CD4-positive, CD25-positive, alpha-beta regulatory T cell (primary cell): ENCODE results near the gene RHOBTB3. TPM values are rescaled to one million over a fixed set of nuclear protein-coding genes. Genes with fewer than 3 reads are reported as not detected.

Experiments
- ATAC-seq, 2 donors: fragments of 150-1000 bp; cut with Tn5 transposase; one replicate each; pipeline ENCODE4 v1.10.0; 2021; ENCODE audit warnings: low read depth in 2 of 2, moderate number of reproducible peaks in 2 of 2, moderate library complexity in 1 of 2
- DNase-seq, 3 donors: peaks; one replicate each; pipeline versions ENCODE4 v3.0.0 to v3.0.0-alpha.2; 2012 to 2022; ENCODE audit warnings: mixed read lengths in 1 of 3
- H3K27ac ChIP-seq: one replicate; pipeline ENCODE4 v1.7.0; 2013; ENCODE audit warnings: mild to moderate bottlenecking, low read length; ENCODE audit not compliant: insufficient read depth, poor library complexity, severe bottlenecking
- H3K27me3 ChIP-seq: one replicate; pipeline ENCODE4 v1.7.0; 2013; ENCODE audit warnings: low read length; ENCODE audit not compliant: control insufficient read depth, insufficient read depth
- H3K36me3 ChIP-seq: one replicate; pipeline ENCODE4 v1.7.0; 2013; ENCODE audit warnings: mild to moderate bottlenecking, low read length, moderate library complexity; ENCODE audit not compliant: control insufficient read depth, insufficient read depth
- H3K4me1 ChIP-seq: 2 replicates; pipeline ENCODE4 v1.7.0; 2013; ENCODE audit warnings: mild to moderate bottlenecking, low read length; ENCODE audit not compliant: insufficient read depth, control insufficient read depth, poor library complexity, severe bottlenecking
- H3K4me3 ChIP-seq: one replicate; pipeline ENCODE4 v1.7.0; 2013; ENCODE audit warnings: low read depth, mild to moderate bottlenecking, low read length, moderate library complexity
- H3K9me3 ChIP-seq, 2 experiments: 1 replicate in 1 of 2; 2 replicates in 1 of 2; pipeline ENCODE4 v1.7.0; 2013; ENCODE audit warnings: low read length in 2 of 2, mild to moderate bottlenecking in 1 of 2, moderate library complexity in 1 of 2; ENCODE audit not compliant: control insufficient read depth in 2 of 2
- H3K27ac Mint-ChIP-seq, 3 donors: one replicate each; pipeline ENCODE4 v1.8.0; 2020 to 2022; ENCODE audit warnings: mild to moderate bottlenecking in 3 of 3, mixed read lengths in 3 of 3, moderate library complexity in 2 of 3
- H3K27me3 Mint-ChIP-seq: one replicate; pipeline ENCODE4 v1.8.0; 2022; ENCODE audit warnings: mild to moderate bottlenecking, mixed read lengths
- H3K36me3 Mint-ChIP-seq: one replicate; pipeline ENCODE4 v1.8.0; 2020; ENCODE audit warnings: mixed read lengths
- H3K4me1 Mint-ChIP-seq, 4 donors: one replicate each; pipeline ENCODE4 v1.8.0; 2020 to 2022; ENCODE audit warnings: mixed read lengths in 4 of 4, mild to moderate bottlenecking in 1 of 4
- H3K4me3 Mint-ChIP-seq, 4 donors: one replicate each; pipeline ENCODE4 v1.8.0; 2020 to 2022; ENCODE audit warnings: mild to moderate bottlenecking in 4 of 4, mixed read lengths in 4 of 4, moderate library complexity in 3 of 4
- H3K9me3 Mint-ChIP-seq, 7 donors: one replicate each; pipeline ENCODE4 v1.8.0; 2020 to 2022; ENCODE audit warnings: mixed read lengths in 7 of 7, mild to moderate bottlenecking in 3 of 7, moderate library complexity in 2 of 7
- polyA plus RNA-seq, 4 donors: library from polyadenylated mRNA; unstranded; fragments of 300-500 nt; fragmentation: Illumina TruSeq; gene quantifications; one replicate each; pipeline ENCODE4 v1.2.3, GENCODE V29; 2021
- total RNA-seq: library from RNA; stranded (reverse); gene quantifications from one replicate; pipeline ENCODE4 v1.2.3, GENCODE V29; 2022

RHOBTB3 gene
- total RNA-seq, result 2.4 TPM
- 1 to 10 TPM; 1.4 to 2.8 (median 2.7) TPM for polyA plus RNA-seq

- H3K27ac Mint-ChIP-seq, result peak within 1 kb of the TSS in 1 of 3 donors; percentile 67
- DNase-seq (peak in 2 of 3 donors; percentile 9 to 13), ATAC-seq (peak; percentile 49 to 56)
- Histone ChIP-seq H3K4me1 (peaks cover 17% of the 10 kb centered on the region), H3K36me3 (no peaks in the 10 kb centered on the region), H3K9me3 (no peaks in the 10 kb centered on the region), H3K27me3 (peaks cover 61% of the 10 kb centered on the region), H3K4me3 (no peak within 1 kb of the TSS), H3K27ac (no peak within 1 kb of the TSS)
- peaks cover 73% of the 10 kb centered on the region for H3K27me3 Mint-ChIP-seq
- H3K4me1 Mint-ChIP-seq, result peaks cover 7 to 15% (median 9%) of the 10 kb centered on the region in 4 donors
- H3K9me3 Mint-ChIP-seq, result no peaks in the 10 kb centered on the region
- H3K4me3 Mint-ChIP-seq, result peak within 1 kb of the TSS; percentile 68 to 86 (median 78)
- no peaks in the 10 kb centered on the region for H3K36me3 Mint-ChIP-seq
Measured at GRCh38 chr5:95730730-95731570, at the start of gene RHOBTB3. TSS of gene RHOBTB3 (plus strand) at chr5:95731336. CDS start at chr5:95731683, 347 bp downstream.

- ATAC-seq (no peak), DNase-seq (no peak)
- H3K27ac Mint-ChIP-seq, result no peak within 1 kb of the TSS
- H3K4me3 Mint-ChIP-seq, result peak within 1 kb of the TSS in 1 of 4 donors; percentile 55
- no peaks in the 10 kb centered on the region for H3K36me3 Mint-ChIP-seq
- Histone ChIP-seq H3K4me3 (no peak within 1 kb of the TSS), H3K27me3 (peaks cover 14% of the 10 kb centered on the region), H3K9me3 (no peaks in the 10 kb centered on the region), H3K36me3 (no peaks in the 10 kb centered on the region), H3K4me1 (no peaks in the 10 kb centered on the region), H3K27ac (no peak within 1 kb of the TSS)
- H3K4me1 Mint-ChIP-seq, result no peaks in the 10 kb centered on the region
- H3K27me3 Mint-ChIP-seq, result peaks cover 56% of the 10 kb centered on the region
- H3K9me3 Mint-ChIP-seq, result peaks cover 0 to 2% (median 0%) of the 10 kb centered on the region in 7 donors
Measured at GRCh38 chr5:95682891-95683290, 48.2 kb upstream of the RHOBTB3 start, which contains the start of gene SPATA9. TSS of gene SPATA9 (minus strand) at chr5:95682991. CDS start at chr5:95682854, 137 bp downstream.

- no peak overlapping the region for H3K27ac Mint-ChIP-seq
- no peaks in the 10 kb centered on the region for H3K36me3 ChIP-seq
- H3K27me3 ChIP-seq, result peaks cover 21% of the 10 kb centered on the region
- no peaks in the 10 kb centered on the region for H3K36me3 Mint-ChIP-seq
- H3K27me3 Mint-ChIP-seq, result peaks cover 56% of the 10 kb centered on the region
- no peaks in the 10 kb centered on the region for H3K4me1 ChIP-seq
- H3K27ac ChIP-seq, result no peak overlapping the region
- no peaks in the 10 kb centered on the region for H3K4me1 Mint-ChIP-seq
- no peak overlapping the region for H3K4me3 Mint-ChIP-seq
- DNase-seq (no peak), ATAC-seq (no peak)
- peaks cover 0 to 2% (median 0%) of the 10 kb centered on the region in 7 donors for H3K9me3 Mint-ChIP-seq
- H3K9me3 ChIP-seq, result no peaks in the 10 kb centered on the region
- H3K4me3 ChIP-seq, result no peak overlapping the region
Measured at GRCh38 chr5:95684361-95684760, 46.8 kb upstream of the RHOBTB3 start.

- H3K27ac Mint-ChIP-seq, result no peak overlapping the region
- Histone ChIP-seq H3K27me3 (peaks cover 18% of the 10 kb centered on the region), H3K4me1 (no peaks in the 10 kb centered on the region), H3K27ac (no peak overlapping the region), H3K4me3 (no peak overlapping the region), H3K9me3 (no peaks in the 10 kb centered on the region), H3K36me3 (no peaks in the 10 kb centered on the region)
- no peaks in the 10 kb centered on the region for H3K36me3 Mint-ChIP-seq
- no peak overlapping the region for H3K4me3 Mint-ChIP-seq
- no peaks in the 10 kb centered on the region for H3K4me1 Mint-ChIP-seq
- H3K9me3 Mint-ChIP-seq, result peaks cover 0 to 5% (median 0%) of the 10 kb centered on the region in 7 donors
- H3K27me3 Mint-ChIP-seq, result peaks cover 45% of the 10 kb centered on the region
- ATAC-seq (no peak), DNase-seq (no peak)
Measured at GRCh38 chr5:95686651-95687050, 44.5 kb upstream of the RHOBTB3 start.

- no peak for ATAC-seq
- no peak overlapping the region for H3K27ac ChIP-seq
- Mint-ChIP-seq H3K9me3 (peaks cover 0 to 5% (median 0%) of the 10 kb centered on the region in 7 donors), H3K27ac (no peak overlapping the region), H3K4me1 (no peaks in the 10 kb centered on the region), H3K36me3 (no peaks in the 10 kb centered on the region), H3K27me3 (peaks cover 39% of the 10 kb centered on the region), H3K4me3 (no peak overlapping the region)
- no peaks in the 10 kb centered on the region for H3K9me3 ChIP-seq
- peaks cover 18% of the 10 kb centered on the region for H3K27me3 ChIP-seq
- no peak overlapping the region for H3K4me3 ChIP-seq
- no peak for DNase-seq
- no peaks in the 10 kb centered on the region for H3K4me1 ChIP-seq
- no peaks in the 10 kb centered on the region for H3K36me3 ChIP-seq
Measured at GRCh38 chr5:95689680-95690079, 41.5 kb upstream of the RHOBTB3 start.

GRCh38 chr5:95690333-95690732 lies 40.8 kb upstream of the RHOBTB3 start:
- Histone ChIP-seq H3K9me3 (no peaks in the 10 kb centered on the region), H3K4me3 (no peak overlapping the region), H3K4me1 (no peaks in the 10 kb centered on the region), H3K36me3 (no peaks in the 10 kb centered on the region), H3K27me3 (peaks cover 18% of the 10 kb centered on the region), H3K27ac (no peak overlapping the region)
- no peak overlapping the region for H3K4me3 Mint-ChIP-seq
- H3K4me1 Mint-ChIP-seq, result no peaks in the 10 kb centered on the region
- peaks cover 34% of the 10 kb centered on the region for H3K27me3 Mint-ChIP-seq
- ATAC-seq (no peak), DNase-seq (no peak)
- no peaks in the 10 kb centered on the region for H3K36me3 Mint-ChIP-seq
- H3K27ac Mint-ChIP-seq, result no peak overlapping the region
- peaks cover 0 to 5% (median 0%) of the 10 kb centered on the region in 7 donors for H3K9me3 Mint-ChIP-seq

- H3K4me1 ChIP-seq, result no peaks in the 10 kb centered on the region
- no peaks in the 10 kb centered on the region for H3K9me3 ChIP-seq
- H3K27ac ChIP-seq, result no peak overlapping the region
- peaks cover 0 to 4% (median 0%) of the 10 kb centered on the region in 7 donors for H3K9me3 Mint-ChIP-seq
- DNase-seq, result no peak
- no peaks in the 10 kb centered on the region for H3K36me3 Mint-ChIP-seq
- no peak overlapping the region for H3K4me3 ChIP-seq
- H3K36me3 ChIP-seq, result no peaks in the 10 kb centered on the region
- H3K27me3 ChIP-seq, result peaks cover 30% of the 10 kb centered on the region
- H3K27me3 Mint-ChIP-seq, result peaks cover 54% of the 10 kb centered on the region
- no peak overlapping the region for H3K27ac Mint-ChIP-seq
- no peak for ATAC-seq
- H3K4me3 Mint-ChIP-seq, result no peak overlapping the region
- H3K4me1 Mint-ChIP-seq, result no peaks in the 10 kb centered on the region
Measured at GRCh38 chr5:95697781-95698681, 33.1 kb upstream of the RHOBTB3 start.
